ENCODE results near the gene IL11RA. TPM values are rescaled to one million over a fixed set of nuclear protein-coding genes. Genes with fewer than 3 reads are reported as not detected.
A peak's percentile ranks its signal among the peaks of the same experiment; 100 is the strongest.

IL11RA gene
- total and polyA plus RNA-seq, 10 of the 15 experiments (the other 5 are each of a cell fraction or from before 2014, with no cell fraction given), result 0.32 to 5.8 (median 2.2) TPM

DNA sequence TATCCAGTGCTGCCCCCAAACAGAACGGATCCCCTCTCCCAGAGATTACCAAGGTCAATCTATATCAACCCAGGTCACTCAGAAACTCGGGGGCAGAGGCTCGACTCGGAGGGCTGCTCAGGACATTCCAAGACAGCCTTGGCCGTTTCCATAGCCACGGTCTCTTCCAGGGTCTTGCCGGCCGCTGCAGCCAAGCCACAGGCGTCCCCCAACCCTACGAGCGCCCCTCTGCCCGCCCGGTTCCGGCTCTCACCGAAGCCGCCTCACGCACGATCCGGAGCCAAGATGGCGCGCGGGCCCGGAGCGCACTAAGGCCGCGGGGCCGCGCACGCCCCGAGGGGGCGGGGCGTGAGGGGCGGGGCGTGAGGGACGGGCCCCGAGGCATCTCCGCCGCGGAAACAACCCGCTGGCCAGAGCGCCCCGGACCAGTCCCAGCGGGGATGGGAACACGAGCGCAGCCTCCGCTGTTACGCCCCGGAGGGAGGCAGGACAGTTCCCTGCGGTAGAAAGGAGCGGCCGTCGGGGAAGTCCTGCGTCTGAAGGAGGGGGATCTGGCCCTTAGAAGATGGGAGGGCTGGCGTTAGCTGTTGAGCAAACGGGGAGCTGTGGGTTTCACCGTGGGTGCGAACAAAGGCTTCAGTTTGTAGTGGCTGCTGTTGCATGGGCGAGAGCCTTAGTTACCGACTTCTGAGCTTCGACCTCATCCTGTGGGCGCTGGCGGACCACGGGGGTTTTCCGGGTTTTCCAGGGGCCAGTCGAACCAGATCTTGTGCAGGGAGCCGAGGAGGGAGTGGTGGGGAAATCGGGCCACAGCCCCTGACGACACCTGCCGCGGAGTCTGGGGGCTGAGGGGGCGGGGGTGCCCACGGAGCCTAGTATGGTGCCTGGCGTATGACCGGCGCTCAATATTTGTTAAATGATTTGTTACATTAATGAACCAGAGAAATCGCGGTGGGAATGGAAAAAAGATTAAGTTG lies 39.9 kb upstream of the IL11RA start, which contains the start of gene RPP25L (continued):
- TF ChIP-seq SUZ12 (IDR thresholded peaks at IDR 0.05; ENCODE audit: unreplicated experiment), result no peak
- peak; percentile 52; the same call in 1 of the 2 replicates for TF ChIP-seq BACH1 (IDR thresholded peaks at IDR 0.05; ENCODE audit: borderline replicate concordance)
- TF ChIP-seq NFIC (IDR thresholded peaks at IDR 0.05; ENCODE audit: low read depth, low read length), result no peak
- TF ChIP-seq, protein P1, sequence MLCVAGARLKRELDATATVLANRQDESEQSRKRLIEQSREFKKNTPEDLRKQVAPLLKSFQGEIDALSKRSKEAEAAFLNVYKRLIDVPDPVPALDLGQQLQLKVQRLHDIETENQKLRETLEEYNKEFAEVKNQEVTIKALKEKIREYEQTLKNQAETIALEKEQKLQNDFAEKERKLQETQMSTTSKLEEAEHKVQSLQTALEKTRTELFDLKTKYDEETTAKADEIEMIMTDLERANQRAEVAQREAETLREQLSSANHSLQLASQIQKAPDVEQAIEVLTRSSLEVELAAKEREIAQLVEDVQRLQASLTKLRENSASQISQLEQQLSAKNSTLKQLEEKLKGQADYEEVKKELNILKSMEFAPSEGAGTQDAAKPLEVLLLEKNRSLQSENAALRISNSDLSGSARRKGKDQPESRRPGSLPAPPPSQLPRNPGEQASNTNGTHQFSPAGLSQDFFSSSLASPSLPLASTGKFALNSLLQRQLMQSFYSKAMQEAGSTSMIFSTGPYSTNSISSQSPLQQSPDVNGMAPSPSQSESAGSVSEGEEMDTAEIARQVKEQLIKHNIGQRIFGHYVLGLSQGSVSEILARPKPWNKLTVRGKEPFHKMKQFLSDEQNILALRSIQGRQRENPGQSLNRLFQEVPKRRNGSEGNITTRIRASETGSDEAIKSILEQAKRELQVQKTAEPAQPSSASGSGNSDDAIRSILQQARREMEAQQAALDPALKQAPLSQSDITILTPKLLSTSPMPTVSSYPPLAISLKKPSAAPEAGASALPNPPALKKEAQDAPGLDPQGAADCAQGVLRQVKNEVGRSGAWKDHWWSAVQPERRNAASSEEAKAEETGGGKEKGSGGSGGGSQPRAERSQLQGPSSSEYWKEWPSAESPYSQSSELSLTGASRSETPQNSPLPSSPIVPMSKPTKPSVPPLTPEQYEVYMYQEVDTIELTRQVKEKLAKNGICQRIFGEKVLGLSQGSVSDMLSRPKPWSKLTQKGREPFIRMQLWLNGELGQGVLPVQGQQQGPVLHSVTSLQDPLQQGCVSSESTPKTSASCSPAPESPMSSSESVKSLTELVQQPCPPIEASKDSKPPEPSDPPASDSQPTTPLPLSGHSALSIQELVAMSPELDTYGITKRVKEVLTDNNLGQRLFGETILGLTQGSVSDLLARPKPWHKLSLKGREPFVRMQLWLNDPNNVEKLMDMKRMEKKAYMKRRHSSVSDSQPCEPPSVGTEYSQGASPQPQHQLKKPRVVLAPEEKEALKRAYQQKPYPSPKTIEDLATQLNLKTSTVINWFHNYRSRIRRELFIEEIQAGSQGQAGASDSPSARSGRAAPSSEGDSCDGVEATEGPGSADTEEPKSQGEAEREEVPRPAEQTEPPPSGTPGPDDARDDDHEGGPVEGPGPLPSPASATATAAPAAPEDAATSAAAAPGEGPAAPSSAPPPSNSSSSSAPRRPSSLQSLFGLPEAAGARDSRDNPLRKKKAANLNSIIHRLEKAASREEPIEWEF (IDR thresholded peaks at IDR 0.05; ENCODE audit: insufficient replicate concordance, low read depth, low read length), result no peak
- no peak for TF ChIP-seq CREB1 (IDR thresholded peaks at IDR 0.05; ENCODE audit: low read depth)
- no peak for TF ChIP-seq CEBPB (IDR thresholded peaks at IDR 0.05; ENCODE audit: borderline replicate concordance in 1 of 2, low read depth in 2 of 2, low read length in 2 of 2)
- no peak for TF ChIP-seq WRNIP1 (IDR thresholded peaks at IDR 0.05; ENCODE audit: borderline replicate concordance, low read depth, low read length)
- TF ChIP-seq MEF2B (IDR thresholded peaks at IDR 0.05; ENCODE audit: partially characterized antibody, poor library complexity, severe bottlenecking), result peak; percentile 29
- TF ChIP-seq, protein P2, sequence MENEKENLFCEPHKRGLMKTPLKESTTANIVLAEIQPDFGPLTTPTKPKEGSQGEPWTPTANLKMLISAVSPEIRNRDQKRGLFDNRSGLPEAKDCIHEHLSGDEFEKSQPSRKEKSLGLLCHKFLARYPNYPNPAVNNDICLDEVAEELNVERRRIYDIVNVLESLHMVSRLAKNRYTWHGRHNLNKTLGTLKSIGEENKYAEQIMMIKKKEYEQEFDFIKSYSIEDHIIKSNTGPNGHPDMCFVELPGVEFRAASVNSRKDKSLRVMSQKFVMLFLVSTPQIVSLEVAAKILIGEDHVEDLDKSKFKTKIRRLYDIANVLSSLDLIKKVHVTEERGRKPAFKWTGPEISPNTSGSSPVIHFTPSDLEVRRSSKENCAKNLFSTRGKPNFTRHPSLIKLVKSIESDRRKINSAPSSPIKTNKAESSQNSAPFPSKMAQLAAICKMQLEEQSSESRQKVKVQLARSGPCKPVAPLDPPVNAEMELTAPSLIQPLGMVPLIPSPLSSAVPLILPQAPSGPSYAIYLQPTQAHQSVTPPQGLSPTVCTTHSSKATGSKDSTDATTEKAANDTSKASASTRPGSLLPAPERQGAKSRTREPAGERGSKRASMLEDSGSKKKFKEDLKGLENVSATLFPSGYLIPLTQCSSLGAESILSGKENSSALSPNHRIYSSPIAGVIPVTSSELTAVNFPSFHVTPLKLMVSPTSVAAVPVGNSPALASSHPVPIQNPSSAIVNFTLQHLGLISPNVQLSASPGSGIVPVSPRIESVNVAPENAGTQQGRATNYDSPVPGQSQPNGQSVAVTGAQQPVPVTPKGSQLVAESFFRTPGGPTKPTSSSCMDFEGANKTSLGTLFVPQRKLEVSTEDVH (IDR thresholded peaks at IDR 0.05; ENCODE audit: low read depth, partially characterized antibody), result no peak
- TF ChIP-seq, protein P3, sequence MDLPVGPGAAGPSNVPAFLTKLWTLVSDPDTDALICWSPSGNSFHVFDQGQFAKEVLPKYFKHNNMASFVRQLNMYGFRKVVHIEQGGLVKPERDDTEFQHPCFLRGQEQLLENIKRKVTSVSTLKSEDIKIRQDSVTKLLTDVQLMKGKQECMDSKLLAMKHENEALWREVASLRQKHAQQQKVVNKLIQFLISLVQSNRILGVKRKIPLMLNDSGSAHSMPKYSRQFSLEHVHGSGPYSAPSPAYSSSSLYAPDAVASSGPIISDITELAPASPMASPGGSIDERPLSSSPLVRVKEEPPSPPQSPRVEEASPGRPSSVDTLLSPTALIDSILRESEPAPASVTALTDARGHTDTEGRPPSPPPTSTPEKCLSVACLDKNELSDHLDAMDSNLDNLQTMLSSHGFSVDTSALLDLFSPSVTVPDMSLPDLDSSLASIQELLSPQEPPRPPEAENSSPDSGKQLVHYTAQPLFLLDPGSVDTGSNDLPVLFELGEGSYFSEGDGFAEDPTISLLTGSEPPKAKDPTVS (IDR thresholded peaks at IDR 0.05; ENCODE audit: low read depth, low read length), result no peak
- no peak for TF ChIP-seq KDM1A (IDR thresholded peaks at IDR 0.05; ENCODE audit: borderline replicate concordance)
- no peak for TF ChIP-seq STAT1 (conservative IDR thresholded peaks at IDR 0.05)
- no peak for TF ChIP-seq RBBP5 (conservative IDR thresholded peaks at IDR 0.05)
- TF ChIP-seq ESRRA (IDR thresholded peaks at IDR 0.05; ENCODE audit: low read length), result no peak
- TF ChIP-seq, protein P4, sequence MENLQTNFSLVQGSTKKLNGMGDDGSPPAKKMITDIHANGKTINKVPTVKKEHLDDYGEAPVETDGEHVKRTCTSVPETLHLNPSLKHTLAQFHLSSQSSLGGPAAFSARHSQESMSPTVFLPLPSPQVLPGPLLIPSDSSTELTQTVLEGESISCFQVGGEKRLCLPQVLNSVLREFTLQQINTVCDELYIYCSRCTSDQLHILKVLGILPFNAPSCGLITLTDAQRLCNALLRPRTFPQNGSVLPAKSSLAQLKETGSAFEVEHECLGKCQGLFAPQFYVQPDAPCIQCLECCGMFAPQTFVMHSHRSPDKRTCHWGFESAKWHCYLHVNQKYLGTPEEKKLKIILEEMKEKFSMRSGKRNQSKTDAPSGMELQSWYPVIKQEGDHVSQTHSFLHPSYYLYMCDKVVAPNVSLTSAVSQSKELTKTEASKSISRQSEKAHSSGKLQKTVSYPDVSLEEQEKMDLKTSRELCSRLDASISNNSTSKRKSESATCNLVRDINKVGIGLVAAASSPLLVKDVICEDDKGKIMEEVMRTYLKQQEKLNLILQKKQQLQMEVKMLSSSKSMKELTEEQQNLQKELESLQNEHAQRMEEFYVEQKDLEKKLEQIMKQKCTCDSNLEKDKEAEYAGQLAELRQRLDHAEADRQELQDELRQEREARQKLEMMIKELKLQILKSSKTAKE (IDR thresholded peaks at IDR 0.05; ENCODE audit: low read depth, poor library complexity, severe bottlenecking), result no peak
- 0 out of 2 replicates have a peak, but pooled peaks have one; percentile 34 for TF ChIP-seq DPF2 (IDR thresholded peaks at IDR 0.05)
- no peak for TF ChIP-seq NR2C2 (IDR thresholded peaks at IDR 0.05; ENCODE audit: borderline replicate concordance, control insufficient read depth, insufficient read length, low read depth)
